ENCODE results near the gene KRTAP12-3. TPM values are rescaled to one million over a fixed set of nuclear protein-coding genes. Genes with fewer than 3 reads are reported as not detected.

The KRTAP12-3 gene
- not detected in 2 replicates for total RNA-seq

GRCh38 chr21:44657635-44658540 is at the start of gene KRTAP12-3:
TSS of gene KRTAP12-3 (plus strand) at chr21:44657932. CDS start at chr21:44657980, 48 bp downstream.

DNA sequence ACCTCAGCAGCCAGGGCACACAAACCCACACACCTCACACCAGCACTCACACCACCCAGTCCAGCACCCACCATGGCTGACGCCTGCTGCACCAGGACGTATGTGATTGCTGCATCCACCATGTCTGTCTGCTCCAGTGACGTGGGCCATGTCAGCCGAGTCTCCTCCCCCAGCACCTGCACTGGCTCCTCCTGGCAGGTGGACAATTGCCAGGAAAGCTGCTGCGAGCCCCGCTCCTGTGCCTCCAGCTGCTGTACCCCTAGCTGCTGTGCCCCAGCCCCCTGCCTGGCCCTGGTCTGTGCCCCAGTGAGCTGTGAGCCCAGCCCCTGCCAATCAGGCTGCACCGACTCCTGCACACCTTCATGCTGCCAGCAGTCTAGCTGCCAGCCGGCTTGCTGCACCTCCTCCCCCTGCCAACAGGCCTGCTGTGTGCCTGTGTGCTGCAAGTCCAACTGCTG is 45.7 kb upstream of the KRTAP12-3 start, which contains the start of gene KRTAP10-8:
Gene KRTAP10-8 (plus strand): TSS at position 51 of the 458 bp plus-strand sequence. CDS start 22 bp downstream, at position 73.

GRCh38 chr21:44626673-44627143 is 31.0 kb upstream of the KRTAP12-3 start, which contains the start of gene KRTAP10-9:
TSS of gene KRTAP10-9 (plus strand) at chr21:44627093. CDS start at chr21:44627172, 79 bp downstream.

DNA sequence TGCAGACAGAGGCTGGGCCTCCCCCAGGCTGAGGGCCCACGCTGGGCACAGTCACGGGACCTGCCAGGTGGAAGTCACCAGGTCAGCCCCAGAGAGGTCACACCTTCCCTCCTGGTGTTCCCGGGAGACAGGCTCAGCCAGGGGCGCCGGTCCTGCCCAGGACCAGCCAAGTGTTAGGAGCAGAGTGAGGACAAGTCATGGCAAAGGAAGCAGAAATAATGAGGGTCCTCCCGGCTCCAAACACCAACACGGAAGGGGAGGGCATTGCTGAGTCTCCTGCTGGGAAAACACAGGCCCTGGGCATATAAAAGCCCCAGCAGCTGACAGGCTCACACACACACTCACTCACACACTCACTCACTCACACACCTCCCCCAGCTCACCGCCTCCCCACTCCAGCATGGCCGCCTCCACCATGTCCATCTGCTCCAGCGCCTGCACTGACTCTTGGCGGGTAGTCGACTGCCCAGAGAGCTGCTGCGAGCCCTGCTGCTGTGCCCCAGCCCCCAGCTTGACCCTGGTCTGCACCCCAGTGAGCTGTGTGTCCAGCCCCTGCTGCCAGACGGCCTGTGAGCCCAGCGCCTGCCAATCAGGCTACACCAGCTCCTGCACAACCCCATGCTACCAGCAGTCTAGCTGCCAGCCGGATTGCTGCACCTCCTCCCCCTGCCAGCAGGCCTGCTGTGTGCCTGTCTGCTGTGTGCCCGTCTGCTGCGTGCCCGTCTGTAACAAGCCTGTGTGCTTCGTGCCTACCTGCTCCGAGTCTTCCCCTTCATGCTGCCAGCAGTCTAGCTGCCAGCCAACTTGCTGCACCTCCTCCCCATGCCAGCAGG is 20.5 kb upstream of the KRTAP12-3 start, which contains the start of gene KRTAP10-10:
Gene KRTAP10-10 (plus strand): TSS at position 339 of the 833 bp plus-strand sequence. CDS start 62 bp downstream, at position 401.

DNA sequence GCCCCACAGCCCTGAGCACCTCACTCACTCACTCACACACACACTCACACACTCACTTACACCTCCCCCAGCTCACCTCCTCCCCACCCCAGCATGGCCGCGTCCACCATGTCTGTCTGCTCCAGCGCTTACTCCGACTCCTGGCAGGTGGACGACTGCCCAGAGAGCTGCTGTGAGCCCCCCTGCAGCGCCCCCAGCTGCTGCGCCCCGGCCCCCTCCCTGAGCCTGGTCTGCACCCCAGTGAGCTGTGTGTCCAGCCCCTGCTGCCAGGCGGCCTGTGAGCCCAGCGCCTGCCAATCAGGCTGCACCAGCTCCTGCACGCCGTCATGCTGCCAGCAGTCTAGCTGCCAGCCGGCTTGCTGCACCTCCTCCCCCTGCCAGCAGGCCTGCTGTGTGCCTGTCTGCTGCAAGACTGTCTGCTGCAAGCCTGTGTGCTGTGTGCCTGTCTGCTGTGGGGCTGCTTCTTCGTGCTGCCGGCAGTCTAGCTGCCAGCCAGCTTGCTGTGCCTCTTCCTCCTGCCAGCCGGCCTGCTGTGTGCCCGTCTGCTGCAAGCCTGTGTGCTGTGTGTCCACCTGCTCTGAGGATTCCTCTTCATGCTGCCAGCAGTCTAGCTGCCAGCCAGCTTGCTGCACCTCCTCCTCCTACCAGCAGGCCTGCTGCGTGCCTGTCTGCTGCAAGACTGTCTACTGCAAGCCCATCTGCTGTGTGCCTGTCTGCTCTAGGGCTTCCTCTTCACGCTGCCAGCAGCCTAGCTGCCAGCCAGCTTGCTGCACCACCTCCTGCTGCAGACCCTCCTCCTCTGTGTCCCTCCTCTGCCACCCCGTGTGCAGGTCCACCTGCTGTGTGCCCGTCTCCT is 11.1 kb upstream of the KRTAP12-3 start, which contains the start of gene KRTAP10-11:
Gene KRTAP10-11 (plus strand): TSS at position 49 of the 856 bp plus-strand sequence. CDS start 45 bp downstream, at position 94.

DNA sequence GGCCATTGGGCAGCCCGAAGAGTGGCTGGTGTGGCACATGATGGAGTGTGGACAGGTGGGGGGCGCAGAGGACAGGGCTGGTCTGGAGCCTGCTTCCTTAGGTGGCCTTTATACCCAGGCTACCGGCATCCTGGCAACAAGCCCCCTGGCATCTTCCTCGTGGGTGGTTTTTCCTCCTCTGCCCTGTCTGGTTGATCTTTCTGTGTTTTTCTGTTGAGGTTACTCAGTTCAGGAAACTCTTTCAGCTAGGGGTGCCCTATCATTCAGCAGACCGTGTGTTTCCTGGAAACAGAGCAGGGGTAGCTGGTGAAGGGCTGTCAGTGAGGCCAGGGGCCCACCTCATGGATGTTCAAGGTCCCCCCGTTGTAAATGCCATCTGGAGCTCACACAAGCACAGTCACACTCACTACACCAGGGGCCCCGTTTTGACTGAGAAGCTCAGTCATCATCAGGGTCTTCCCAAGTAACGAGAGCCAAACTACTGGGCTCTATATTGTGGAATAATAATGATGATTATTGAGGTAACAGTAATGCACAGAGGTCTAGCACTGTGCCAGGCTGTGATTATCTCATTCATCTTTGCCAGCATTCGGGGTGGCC is 3.1 kb upstream of the KRTAP12-3 start, which contains the start of gene KRTAP12-4:
Gene KRTAP12-4 (minus strand): TSS at position 84 of the 600 bp plus-strand sequence. CDS start 45 bp downstream, at position 39.

GRCh38 chr21:44666401-44667320 is 8.9 kb downstream of the KRTAP12-3 start, which contains the start of gene KRTAP12-2:
TSS of gene KRTAP12-2 (minus strand) at chr21:44666927. CDS start at chr21:44666886, 41 bp downstream.

DNA sequence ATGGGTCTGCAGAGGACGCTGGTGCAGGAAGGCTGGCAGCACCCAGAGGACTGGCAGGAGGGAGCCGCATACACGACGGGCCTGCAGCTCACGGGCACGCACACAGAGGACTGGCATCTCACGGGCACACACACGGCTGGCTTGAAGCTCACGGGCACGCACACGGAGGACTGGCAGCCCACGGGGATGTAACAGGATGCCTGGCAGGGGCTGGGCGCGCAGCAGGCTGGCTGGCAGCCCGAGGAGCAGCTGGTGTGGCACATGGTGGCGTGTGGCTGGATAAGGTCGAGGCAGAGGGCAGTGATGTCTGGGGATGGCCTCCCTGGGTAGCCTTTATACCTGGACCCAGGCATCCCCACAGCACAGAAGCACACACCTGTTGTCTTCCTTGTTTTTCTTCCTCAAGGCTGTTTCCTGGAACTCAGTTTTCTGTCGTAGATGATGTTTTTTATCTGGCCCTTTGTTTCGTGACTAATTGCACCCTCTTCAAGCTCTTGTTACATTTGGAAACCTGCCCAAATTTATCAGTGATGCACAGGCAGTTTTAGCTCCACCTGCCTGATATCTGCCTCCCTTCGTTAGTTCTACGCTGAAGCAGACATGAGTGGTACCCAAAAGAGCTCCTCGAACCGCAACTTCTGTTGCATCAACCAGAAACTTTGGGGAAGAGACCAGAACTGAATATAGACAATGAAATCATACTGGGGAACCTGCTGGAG is 24.3 kb downstream of the KRTAP12-3 start, which contains the start of gene KRTAP12-1:
Gene KRTAP12-1 (minus strand): TSS at position 303 of the 719 bp plus-strand sequence. CDS start 40 bp downstream, at position 263.

DNA sequence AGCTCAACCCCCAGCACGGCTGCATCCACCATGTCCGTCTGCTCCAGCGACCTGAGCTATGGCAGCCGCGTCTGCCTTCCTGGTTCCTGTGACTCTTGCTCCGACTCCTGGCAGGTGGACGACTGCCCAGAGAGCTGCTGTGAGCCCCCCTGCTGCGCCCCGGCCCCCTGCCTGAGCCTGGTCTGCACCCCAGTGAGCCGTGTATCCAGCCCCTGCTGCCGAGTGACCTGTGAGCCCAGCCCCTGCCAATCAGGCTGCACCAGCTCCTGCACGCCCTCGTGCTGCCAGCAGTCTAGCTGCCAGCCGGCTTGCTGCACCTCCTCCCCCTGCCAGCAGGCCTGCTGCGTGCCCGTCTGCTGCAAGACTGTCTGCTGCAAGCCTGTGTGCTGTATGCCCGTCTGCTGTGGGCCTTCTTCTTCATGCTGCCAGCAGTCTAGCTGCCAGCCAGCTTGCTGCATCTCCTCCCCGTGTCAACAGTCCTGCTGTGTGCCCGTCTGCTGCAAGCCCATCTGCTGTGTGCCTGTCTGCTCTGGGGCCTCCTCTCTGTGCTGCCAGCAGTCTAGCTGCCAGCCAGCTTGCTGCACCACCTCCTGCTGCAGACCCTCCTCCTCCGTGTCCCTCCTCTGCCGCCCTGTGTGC is 39.6 kb downstream of the KRTAP12-3 start, which contains the start of gene KRTAP10-12:
Gene KRTAP10-12 (plus strand): TSS at position 1 of the 639 bp plus-strand sequence. CDS start 30 bp downstream, at position 31.

Other genes starting within 250 kb of the KRTAP12-3 start
- 0.61 and 1.9 TPM in 2 replicates for gene LRRC3, start 202.4 kb upstream of the KRTAP12-3 start, total RNA-seq
- not detected in 2 replicates for gene KRTAP10-1, start 117.7 kb upstream of the KRTAP12-3 start, total RNA-seq
- not detected in 2 replicates for gene KRTAP10-2, start 106.4 kb upstream of the KRTAP12-3 start, total RNA-seq
- not detected in 2 replicates for gene KRTAP10-3, start 99.1 kb upstream of the KRTAP12-3 start, total RNA-seq
- not detected in 2 replicates for gene KRTAP10-4, start 84.2 kb upstream of the KRTAP12-3 start, total RNA-seq
- gene KRTAP10-5, start 77.3 kb upstream of the KRTAP12-3 start, total RNA-seq: not detected in 2 replicates
- gene KRTAP10-6, start 65.4 kb upstream of the KRTAP12-3 start, total RNA-seq: not detected in 2 replicates
- not detected in 2 replicates for gene KRTAP10-7, start 57.3 kb upstream of the KRTAP12-3 start, total RNA-seq
- not detected in 2 replicates for gene KRTAP10-8, start 45.9 kb upstream of the KRTAP12-3 start, total RNA-seq
- not detected in 2 replicates for gene KRTAP10-9, start 30.8 kb upstream of the KRTAP12-3 start, total RNA-seq
- gene KRTAP10-10, start 20.6 kb upstream of the KRTAP12-3 start, total RNA-seq: not detected in 2 replicates
- not detected in 2 replicates for gene KRTAP10-11, start 11.5 kb upstream of the KRTAP12-3 start, total RNA-seq
- not detected in 2 replicates for gene KRTAP12-4, start 3.3 kb upstream of the KRTAP12-3 start, total RNA-seq
- not detected in 2 replicates for gene KRTAP12-2, start 9.0 kb downstream of the KRTAP12-3 start, total RNA-seq
- not detected in 2 replicates for gene KRTAP12-1, start 24.2 kb downstream of the KRTAP12-3 start, total RNA-seq
- gene KRTAP10-12, start 39.2 kb downstream of the KRTAP12-3 start, total RNA-seq: not detected in 2 replicates
- gene TSPEAR, start 53.6 kb downstream of the KRTAP12-3 start, total RNA-seq: not detected in 2 replicates
- 75.4 and 101 TPM in 2 replicates for gene UBE2G2, start 143.9 kb downstream of the KRTAP12-3 start, total RNA-seq
- gene SUMO3, start 160.1 kb downstream of the KRTAP12-3 start, total RNA-seq: 88.0 and 101 TPM in 2 replicates
- 300 and 391 TPM in 2 replicates for gene PTTG1IP, start 215.8 kb downstream of the KRTAP12-3 start, total RNA-seq